Measurements from ENCODE around the gene ZKSCAN4. TPM values are rescaled to one million over a fixed set of nuclear protein-coding genes. Genes with fewer than 3 reads are reported as not detected.

The ZKSCAN4 gene
- total and polyA plus RNA-seq, 10 of the 15 experiments (the other 5 are each of a cell fraction or from before 2014, with no cell fraction given), result 3.0 to 6.5 (median 5.0) TPM

DNA sequence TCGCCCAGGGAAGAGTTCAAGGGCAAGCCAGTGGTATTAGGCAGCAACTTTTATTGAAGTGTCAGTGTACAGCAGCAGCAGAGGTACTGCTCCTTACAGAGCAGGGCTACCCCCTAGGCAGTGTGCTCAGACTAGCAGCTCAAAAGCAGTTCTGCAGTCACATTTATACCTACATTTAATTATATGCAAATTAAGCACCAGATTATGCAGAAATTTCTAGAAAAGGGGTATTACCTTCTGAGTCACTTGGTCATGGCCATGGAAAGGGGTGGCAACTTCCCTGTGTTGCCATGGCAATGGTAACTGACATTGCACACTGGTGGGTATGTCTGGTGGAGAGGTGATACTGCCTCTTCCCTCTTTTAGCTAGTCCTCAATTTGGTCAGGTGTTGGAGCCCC is 2.1 kb upstream of the ZKSCAN4 start (continued):
- TF ChIP-seq NFYA (IDR thresholded peaks at IDR 0.05; ENCODE audit: borderline replicate concordance, low read depth, low read length) (no peak), RFX5 (IDR thresholded peaks at IDR 0.05; ENCODE audit: low read depth, low read length) (no peak), HSF1 (IDR thresholded peaks at IDR 0.05; ENCODE audit: low read depth, low read length) (0 out of 2 replicates have a peak, but pooled peaks have one; percentile 28), KDM1A (IDR thresholded peaks at IDR 0.05; ENCODE audit: borderline replicate concordance) (no peak), RBBP5 (conservative IDR thresholded peaks at IDR 0.05) (no peak), EP300 (IDR thresholded peaks at IDR 0.05; ENCODE audit: borderline replicate concordance in 1 of 2, control insufficient read depth in 1 of 2, low read depth in 2 of 2, low read length in 2 of 2) (no peak), NR2C2 (IDR thresholded peaks at IDR 0.05; ENCODE audit: borderline replicate concordance, control insufficient read depth, insufficient read length, low read depth) (no peak), POU2F2 (IDR thresholded peaks at IDR 0.05; ENCODE audit: borderline replicate concordance, low read depth, low read length) (peak; percentile 43; the same call in 1 of the 3 replicates), YBX1 (IDR thresholded peaks at IDR 0.05) (no peak), PBX3 (IDR thresholded peaks at IDR 0.05; ENCODE audit: insufficient replicate concordance, low read depth, low read length) (no peak), IKZF1 (conservative IDR thresholded peaks at IDR 0.05) (no peak), ZNF384 (IDR thresholded peaks at IDR 0.05; ENCODE audit: borderline replicate concordance, low read depth, low read length) (no peak), PKNOX1 (IDR thresholded peaks at IDR 0.05) (peak; percentile 69)
- TF ChIP-seq, protein P1, sequence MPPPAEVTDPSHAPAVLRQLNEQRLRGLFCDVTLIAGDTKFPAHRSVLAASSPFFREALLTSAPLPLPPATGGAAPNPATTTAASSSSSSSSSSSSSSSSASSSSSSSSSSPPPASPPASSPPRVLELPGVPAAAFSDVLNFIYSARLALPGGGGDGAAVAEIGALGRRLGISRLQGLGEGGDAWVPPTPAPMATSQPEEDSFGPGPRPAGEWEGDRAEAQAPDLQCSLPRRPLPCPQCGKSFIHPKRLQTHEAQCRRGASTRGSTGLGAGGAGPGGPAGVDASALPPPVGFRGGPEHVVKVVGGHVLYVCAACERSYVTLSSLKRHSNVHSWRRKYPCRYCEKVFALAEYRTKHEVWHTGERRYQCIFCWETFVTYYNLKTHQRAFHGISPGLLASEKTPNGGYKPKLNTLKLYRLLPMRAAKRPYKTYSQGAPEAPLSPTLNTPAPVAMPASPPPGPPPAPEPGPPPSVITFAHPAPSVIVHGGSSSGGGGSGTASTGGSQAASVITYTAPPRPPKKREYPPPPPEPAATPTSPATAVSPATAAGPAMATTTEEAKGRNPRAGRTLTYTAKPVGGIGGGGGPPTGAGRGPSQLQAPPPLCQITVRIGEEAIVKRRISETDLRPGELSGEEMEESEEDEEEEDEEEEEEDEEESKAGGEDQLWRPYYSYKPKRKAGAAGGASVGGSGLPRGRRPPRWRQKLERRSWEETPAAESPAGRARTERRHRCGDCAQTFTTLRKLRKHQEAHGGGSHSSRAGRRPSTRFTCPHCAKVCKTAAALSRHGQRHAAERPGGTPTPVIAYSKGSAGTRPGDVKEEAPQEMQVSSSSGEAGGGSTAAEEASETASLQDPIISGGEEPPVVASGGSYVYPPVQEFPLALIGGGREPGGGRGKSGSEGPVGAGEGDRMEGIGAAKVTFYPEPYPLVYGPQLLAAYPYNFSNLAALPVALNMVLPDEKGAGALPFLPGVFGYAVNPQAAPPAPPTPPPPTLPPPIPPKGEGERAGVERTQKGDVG (CRISPR knock-in tag; IDR thresholded peaks at IDR 0.05), result no peak
- TF ChIP-seq, protein P2, sequence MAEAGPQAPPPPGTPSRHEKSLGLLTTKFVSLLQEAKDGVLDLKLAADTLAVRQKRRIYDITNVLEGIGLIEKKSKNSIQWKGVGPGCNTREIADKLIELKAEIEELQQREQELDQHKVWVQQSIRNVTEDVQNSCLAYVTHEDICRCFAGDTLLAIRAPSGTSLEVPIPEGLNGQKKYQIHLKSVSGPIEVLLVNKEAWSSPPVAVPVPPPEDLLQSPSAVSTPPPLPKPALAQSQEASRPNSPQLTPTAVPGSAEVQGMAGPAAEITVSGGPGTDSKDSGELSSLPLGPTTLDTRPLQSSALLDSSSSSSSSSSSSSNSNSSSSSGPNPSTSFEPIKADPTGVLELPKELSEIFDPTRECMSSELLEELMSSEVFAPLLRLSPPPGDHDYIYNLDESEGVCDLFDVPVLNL (IDR thresholded peaks at IDR 0.05; ENCODE audit: low read depth, low read length), result no peak
- TF ChIP-seq, protein P3, sequence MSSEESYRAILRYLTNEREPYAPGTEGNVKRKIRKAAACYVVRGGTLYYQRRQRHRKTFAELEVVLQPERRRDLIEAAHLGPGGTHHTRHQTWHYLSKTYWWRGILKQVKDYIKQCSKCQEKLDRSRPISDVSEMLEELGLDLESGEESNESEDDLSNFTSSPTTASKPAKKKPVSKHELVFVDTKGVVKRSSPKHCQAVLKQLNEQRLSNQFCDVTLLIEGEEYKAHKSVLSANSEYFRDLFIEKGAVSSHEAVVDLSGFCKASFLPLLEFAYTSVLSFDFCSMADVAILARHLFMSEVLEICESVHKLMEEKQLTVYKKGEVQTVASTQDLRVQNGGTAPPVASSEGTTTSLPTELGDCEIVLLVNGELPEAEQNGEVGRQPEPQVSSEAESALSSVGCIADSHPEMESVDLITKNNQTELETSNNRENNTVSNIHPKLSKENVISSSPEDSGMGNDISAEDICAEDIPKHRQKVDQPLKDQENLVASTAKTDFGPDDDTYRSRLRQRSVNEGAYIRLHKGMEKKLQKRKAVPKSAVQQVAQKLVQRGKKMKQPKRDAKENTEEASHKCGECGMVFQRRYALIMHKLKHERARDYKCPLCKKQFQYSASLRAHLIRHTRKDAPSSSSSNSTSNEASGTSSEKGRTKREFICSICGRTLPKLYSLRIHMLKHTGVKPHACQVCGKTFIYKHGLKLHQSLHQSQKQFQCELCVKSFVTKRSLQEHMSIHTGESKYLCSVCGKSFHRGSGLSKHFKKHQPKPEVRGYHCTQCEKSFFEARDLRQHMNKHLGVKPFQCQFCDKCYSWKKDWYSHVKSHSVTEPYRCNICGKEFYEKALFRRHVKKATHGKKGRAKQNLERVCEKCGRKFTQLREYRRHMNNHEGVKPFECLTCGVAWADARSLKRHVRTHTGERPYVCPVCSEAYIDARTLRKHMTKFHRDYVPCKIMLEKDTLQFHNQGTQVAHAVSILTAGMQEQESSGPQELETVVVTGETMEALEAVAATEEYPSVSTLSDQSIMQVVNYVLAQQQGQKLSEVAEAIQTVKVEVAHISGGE (CRISPR knock-in tag; IDR thresholded peaks at IDR 0.05), result no peak

All from GM12878 (cell line).